Cardiac muscle cell (in vitro differentiated cells and primary cell): ENCODE data around the gene LONRF2. TPM values are rescaled to one million over a fixed set of nuclear protein-coding genes. Genes with fewer than 3 reads are reported as not detected.

ENCODE experiments used
- DNase-seq, 2 donors: peaks; one replicate each; pipeline versions ENCODE4 v3.0.0 to v3.0.0-alpha.2; 2010 to 2017; ENCODE audit warnings: low read depth in 1 of 2, low spot score in 1 of 2
- H3K27ac ChIP-seq: fragments of 200-600 bp; sonication (generic); 2 replicates; pipeline ENCODE4 v1.5.1; 2016
- H3K27me3 ChIP-seq: fragments of 200-600 bp; sonication (generic); 2 replicates; pipeline ENCODE4 v1.6.0; 2016; ENCODE audit warnings: control low read depth
- H3K36me3 ChIP-seq: fragments of 200-600 bp; sonication (generic); 2 replicates; pipeline ENCODE4 v1.5.1; 2016; ENCODE audit warnings: control low read depth
- H3K4me1 ChIP-seq: fragments of 200-600 bp; sonication (generic); 2 replicates; pipeline ENCODE4 v1.8.1; 2017; ENCODE audit warnings: low read depth, mild to moderate bottlenecking, mixed run types
- H3K4me3 ChIP-seq: fragments of 200-600 bp; sonication (generic); 2 replicates; pipeline ENCODE4 v1.5.1; 2016; ENCODE audit warnings: mild to moderate bottlenecking
- H3K9me3 ChIP-seq: fragments of 200-600 bp; sonication (generic); 2 replicates; pipeline ENCODE4 v1.5.1; 2017; ENCODE audit warnings: low read depth, mild to moderate bottlenecking, control low read depth
- polyA plus RNA-seq: library from polyadenylated mRNA; unstranded; fragments of >200 nt; fragmentation: Nextera tagmentation; extraction: Ambion mirVana; gene quantifications from 2 replicates; pipeline ENCODE4 v1.2.1, GENCODE V29; 2016
- total RNA-seq: library from RNA; depleted of rRNA; stranded (reverse); fragments of >200 nt; gene quantifications from 2 replicates; pipeline ENCODE4 v1.2.3, GENCODE V29; 2016
- TF ChIP-seq, protein P1 (sequence below): IDR thresholded peaks from 2 replicates; pipeline ENCODE4 v1.5.1; 2012; ENCODE audit warnings: low read depth, mild to moderate bottlenecking, low read length

LONRF2 gene
- total and polyA plus RNA-seq, 2 experiments from 2014 or later, result 0.83 to 1.3 TPM

GRCh38 chr2:100276716-100277115, 45.6 kb downstream of the LONRF2 start:
- TF ChIP-seq, protein P1, sequence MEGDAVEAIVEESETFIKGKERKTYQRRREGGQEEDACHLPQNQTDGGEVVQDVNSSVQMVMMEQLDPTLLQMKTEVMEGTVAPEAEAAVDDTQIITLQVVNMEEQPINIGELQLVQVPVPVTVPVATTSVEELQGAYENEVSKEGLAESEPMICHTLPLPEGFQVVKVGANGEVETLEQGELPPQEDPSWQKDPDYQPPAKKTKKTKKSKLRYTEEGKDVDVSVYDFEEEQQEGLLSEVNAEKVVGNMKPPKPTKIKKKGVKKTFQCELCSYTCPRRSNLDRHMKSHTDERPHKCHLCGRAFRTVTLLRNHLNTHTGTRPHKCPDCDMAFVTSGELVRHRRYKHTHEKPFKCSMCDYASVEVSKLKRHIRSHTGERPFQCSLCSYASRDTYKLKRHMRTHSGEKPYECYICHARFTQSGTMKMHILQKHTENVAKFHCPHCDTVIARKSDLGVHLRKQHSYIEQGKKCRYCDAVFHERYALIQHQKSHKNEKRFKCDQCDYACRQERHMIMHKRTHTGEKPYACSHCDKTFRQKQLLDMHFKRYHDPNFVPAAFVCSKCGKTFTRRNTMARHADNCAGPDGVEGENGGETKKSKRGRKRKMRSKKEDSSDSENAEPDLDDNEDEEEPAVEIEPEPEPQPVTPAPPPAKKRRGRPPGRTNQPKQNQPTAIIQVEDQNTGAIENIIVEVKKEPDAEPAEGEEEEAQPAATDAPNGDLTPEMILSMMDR, result no peak
- no peak for DNase-seq
- Histone ChIP-seq H3K4me1 (no peaks in the 10 kb centered on the region), H3K4me3 (no peak overlapping the region), H3K27me3 (no peaks in the 10 kb centered on the region), H3K36me3 (no peaks in the 10 kb centered on the region), H3K9me3 (no peaks in the 10 kb centered on the region), H3K27ac (no peak overlapping the region)

GRCh38 chr2:100275200-100275589, 47.1 kb downstream of the LONRF2 start:
- H3K9me3 ChIP-seq, result no peaks in the 10 kb centered on the region
- H3K36me3 ChIP-seq, result no peaks in the 10 kb centered on the region
- H3K4me3 ChIP-seq, result no peak overlapping the region
- TF ChIP-seq, protein P1, result no peak
- no peak overlapping the region for H3K27ac ChIP-seq
- no peaks in the 10 kb centered on the region for H3K4me1 ChIP-seq
- no peak for DNase-seq
- H3K27me3 ChIP-seq, result no peaks in the 10 kb centered on the region

GRCh38 chr2:100274566-100275199, 47.6 kb downstream of the LONRF2 start:
- DNase-seq, result no peak
- no peaks in the 10 kb centered on the region for H3K36me3 ChIP-seq
- H3K4me1 ChIP-seq, result no peaks in the 10 kb centered on the region
- no peak overlapping the region for H3K27ac ChIP-seq
- TF ChIP-seq, protein P1, result no peak
- H3K27me3 ChIP-seq, result no peaks in the 10 kb centered on the region
- no peaks in the 10 kb centered on the region for H3K9me3 ChIP-seq
- no peak overlapping the region for H3K4me3 ChIP-seq

- Histone ChIP-seq H3K4me3 (no peak overlapping the region), H3K9me3 (no peaks in the 10 kb centered on the region), H3K4me1 (no peaks in the 10 kb centered on the region), H3K27ac (no peak overlapping the region), H3K27me3 (no peaks in the 10 kb centered on the region), H3K36me3 (no peaks in the 10 kb centered on the region)
- DNase-seq, result no peak
- TF ChIP-seq, protein P1, result no peak
These were observed 48.2 kb downstream of the LONRF2 start for GRCh38 chr2:100274076-100274475.

- no peaks in the 10 kb centered on the region for H3K9me3 ChIP-seq
- no peak overlapping the region for H3K27ac ChIP-seq
- H3K27me3 ChIP-seq, result no peaks in the 10 kb centered on the region
- no peaks in the 10 kb centered on the region for H3K4me1 ChIP-seq
- no peak overlapping the region for H3K4me3 ChIP-seq
- TF ChIP-seq, protein P1, result no peak
- no peak for DNase-seq
- no peaks in the 10 kb centered on the region for H3K36me3 ChIP-seq
These were observed 48.9 kb downstream of the LONRF2 start for GRCh38 chr2:100273387-100273786.
